Fibroblast of the aortic adventitia (primary cell): Measurements from ENCODE around the gene TNFRSF18. TPM values are rescaled to one million over a fixed set of nuclear protein-coding genes. Genes with fewer than 3 reads are reported as not detected.
"Not testable (repeated sequence)": the region's sequence is repeated elsewhere in the genome, so short reads cannot be mapped to it uniquely, and the experiment has no call there.

ENCODE experiments used
- DNase-seq: peaks from one replicate; pipeline ENCODE4 v3.0.0-alpha.2; 2010; ENCODE audit warnings: low read depth
- H3K4me3 ChIP-seq: 2 replicates; pipeline ENCODE4 v1.5.1; 2011; ENCODE audit warnings: low read depth, mild to moderate bottlenecking, control low read depth, low read length, moderate library complexity
- total RNA-seq: library from RNA; depleted of rRNA; stranded (reverse); fragments of >200 nt; gene quantifications from 2 replicates; pipeline ENCODE4 v1.2.3, GENCODE V29; 2012; ENCODE audit warnings: low replicate concordance
- TF ChIP-seq, protein P1 (sequence below): IDR thresholded peaks from 2 replicates; pipeline ENCODE4 v1.5.1; 2011; ENCODE audit warnings: mild to moderate bottlenecking, low read length, control low read depth, inconsistent platforms; ENCODE audit not compliant: insufficient read depth

Gene TNFRSF18
- total RNA-seq, 1 donor = not detected

DNA sequence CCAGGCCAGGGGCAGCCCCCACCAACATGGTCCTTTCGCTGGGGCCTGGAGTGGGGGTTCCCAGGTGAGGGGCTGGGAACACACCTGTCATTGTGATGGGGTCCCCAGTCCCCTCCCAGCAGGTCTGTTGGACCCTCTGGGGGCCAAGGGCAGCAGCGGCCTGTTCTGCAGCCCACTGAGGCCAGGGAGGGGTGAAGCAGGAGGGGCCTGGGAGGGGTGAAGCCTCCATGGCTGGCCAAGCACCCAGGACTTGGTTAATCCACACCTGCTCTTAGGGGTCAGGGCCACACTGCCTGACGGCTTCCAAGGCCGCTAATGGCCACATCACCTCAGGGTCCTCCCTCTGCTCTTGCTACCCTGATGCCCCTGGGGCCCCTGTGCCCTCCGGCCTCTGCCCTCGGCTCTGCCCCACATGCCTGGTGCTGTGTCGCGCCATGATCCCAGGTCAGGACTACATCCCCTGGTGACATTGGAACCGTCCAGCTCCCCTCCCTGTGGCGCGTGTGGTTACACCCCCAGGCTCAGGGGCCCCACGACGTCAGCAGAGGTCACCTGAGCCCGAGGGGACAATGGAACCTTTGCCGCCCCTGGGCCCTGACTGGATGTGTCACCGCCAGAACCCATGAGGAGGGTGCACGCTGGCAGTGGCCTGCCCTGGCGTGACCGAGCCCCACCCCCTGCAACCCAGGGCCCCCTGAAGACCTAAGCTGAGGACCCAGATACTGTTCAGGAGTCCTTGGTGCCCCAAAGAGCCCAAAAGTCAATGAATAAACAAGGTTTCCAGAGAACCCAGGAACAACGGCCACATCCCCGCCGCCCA, 7.0 kb downstream of the TNFRSF18 start:
- TF ChIP-seq, protein P1, sequence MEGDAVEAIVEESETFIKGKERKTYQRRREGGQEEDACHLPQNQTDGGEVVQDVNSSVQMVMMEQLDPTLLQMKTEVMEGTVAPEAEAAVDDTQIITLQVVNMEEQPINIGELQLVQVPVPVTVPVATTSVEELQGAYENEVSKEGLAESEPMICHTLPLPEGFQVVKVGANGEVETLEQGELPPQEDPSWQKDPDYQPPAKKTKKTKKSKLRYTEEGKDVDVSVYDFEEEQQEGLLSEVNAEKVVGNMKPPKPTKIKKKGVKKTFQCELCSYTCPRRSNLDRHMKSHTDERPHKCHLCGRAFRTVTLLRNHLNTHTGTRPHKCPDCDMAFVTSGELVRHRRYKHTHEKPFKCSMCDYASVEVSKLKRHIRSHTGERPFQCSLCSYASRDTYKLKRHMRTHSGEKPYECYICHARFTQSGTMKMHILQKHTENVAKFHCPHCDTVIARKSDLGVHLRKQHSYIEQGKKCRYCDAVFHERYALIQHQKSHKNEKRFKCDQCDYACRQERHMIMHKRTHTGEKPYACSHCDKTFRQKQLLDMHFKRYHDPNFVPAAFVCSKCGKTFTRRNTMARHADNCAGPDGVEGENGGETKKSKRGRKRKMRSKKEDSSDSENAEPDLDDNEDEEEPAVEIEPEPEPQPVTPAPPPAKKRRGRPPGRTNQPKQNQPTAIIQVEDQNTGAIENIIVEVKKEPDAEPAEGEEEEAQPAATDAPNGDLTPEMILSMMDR = no peak
- H3K4me3 ChIP-seq = no peak overlapping the region

DNA sequence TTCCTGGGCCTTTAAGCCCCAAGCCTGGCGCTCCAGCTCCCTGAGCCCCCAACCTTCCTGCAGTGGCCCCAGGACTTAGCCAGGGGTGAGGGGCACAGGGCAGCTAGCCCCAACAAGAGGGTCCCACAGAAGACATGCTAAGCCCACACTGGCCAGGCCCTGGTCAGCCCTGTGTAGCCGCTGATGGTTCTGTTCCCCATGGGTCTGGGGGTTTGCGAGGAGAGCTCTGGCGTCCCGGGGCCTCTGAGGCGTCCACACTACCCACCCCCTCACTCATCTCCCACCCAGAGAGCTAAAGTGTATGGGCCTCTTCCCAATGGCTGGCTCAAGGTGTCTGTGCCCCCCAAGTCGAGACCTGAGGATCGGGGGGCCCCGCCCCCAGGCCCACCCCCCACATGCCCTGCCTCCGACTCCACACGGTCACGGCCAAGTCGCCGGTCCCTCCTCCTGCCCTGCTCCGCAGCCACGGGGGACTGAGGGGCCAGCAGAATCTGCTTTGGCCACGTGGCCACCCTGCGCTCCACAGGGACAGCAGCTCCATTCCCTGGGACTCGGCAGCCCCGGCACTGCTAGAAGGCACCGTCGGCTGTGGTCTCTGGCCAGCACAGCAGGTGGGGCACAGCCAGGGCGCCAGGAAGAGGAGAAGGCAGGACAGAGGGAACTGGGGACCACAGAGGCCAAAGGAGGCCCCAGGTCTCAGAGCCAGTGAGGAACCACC, 7.8 kb downstream of the TNFRSF18 start:
- no peak for DNase-seq
- TF ChIP-seq, protein P1 = no peak

More for the DNA sequence above, 7.0 kb downstream of the TNFRSF18 start:
- no peak for DNase-seq

DNA sequence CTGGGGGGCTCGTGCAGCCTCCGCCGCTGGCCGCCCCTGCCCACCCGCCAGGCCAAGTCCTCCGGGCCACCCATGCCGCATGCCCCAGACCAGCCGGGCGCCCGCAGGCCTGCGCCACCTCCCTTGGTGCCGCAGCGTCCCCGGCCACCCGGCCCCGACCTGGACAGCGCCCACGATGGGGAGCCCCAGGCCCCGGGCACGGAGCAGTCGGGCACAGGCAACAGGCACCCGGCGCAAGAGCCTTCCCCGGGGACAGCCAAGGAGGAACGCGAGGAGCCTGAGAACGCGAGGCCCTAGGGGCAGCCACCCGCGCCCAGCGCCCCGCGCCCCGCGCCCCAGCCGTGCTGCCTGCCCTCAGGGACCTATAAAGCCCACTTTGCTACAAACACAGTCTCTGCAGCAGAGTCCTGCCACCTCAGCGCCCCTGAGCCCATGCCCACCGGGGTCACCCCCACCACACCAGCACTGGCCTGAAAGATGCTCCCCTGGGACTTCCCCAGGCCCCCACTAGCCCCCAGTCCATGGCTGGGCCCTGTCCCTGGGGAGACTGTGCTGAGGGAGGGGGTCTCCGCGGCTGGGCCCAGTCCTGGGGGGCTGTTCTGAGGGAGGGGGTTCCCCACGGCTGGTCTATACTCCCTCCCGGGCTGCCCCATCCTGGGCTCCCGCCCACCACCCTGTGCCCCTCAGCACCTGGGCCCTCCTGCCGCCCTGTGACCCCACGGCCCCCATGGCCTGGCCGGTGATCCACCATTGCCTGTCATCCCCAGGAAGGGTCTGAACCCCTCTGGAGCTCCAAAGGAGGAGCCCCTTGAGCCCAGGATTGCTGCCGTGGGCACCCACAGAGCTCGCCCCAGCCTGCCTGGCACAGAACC, 8.6 kb downstream of the TNFRSF18 start:
- no peak for DNase-seq
- TF ChIP-seq, protein P1 = no peak
- no peak overlapping the region for H3K4me3 ChIP-seq

More for the DNA sequence above, 7.8 kb downstream of the TNFRSF18 start:
- no peak overlapping the region for H3K4me3 ChIP-seq

DNA sequence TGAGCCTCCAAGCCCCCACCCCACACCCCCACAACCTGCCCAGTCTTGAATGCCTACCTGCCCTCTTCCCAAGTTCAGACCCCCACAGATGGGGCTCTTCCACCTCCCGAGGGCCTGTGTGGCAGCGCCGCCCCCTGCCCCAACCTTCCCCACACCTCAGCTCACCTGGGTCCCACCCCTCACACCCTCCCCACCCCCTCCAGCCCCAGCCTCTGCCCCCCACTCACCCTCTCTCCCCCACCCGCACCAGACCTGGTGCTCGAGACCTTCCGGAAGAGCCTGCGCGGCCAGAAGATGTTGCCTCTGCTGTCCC, 9.2 kb downstream of the TNFRSF18 start:
- DNase-seq = no peak
- no peak overlapping the region for H3K4me3 ChIP-seq
- TF ChIP-seq, protein P1 = no peak

DNA sequence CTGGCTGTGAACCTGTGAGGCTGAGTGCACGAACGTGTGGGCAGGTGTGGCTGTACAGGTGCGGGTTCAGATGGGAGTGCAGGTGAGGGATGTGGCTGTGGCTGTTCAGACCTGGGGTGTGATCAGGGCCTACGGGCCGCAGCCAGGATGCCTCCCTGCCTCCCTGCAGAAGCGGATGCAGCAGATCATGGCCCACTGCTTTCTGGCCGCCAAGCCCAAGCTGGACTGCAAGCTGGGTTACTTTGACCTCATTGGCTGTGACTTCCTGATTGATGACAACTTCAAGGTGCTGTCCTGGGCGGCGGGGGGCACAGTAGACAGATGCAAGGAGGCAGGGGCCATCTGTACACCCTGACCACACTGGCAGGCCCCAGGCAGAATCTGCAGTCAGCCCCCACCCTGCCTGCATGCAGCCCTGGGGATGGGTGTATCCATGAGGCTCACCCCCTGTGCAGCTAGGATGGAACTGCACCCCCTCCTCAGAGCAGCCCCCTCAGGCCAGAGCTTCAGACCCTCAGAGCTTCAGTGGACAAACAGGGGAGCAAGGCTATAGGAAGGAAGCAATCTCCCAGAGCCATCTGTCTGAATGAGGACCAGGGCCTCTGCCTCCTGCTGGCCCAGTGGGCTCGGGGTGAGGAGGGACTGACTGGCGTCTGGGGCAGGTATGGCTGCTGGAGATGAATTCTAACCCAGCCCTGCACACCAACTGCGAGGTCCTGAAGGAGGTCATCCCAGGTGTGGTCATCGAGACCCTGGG, 9.8 kb downstream of the TNFRSF18 start:
- TF ChIP-seq, protein P1 = no peak
- H3K4me3 ChIP-seq = no peak overlapping the region
- DNase-seq = no peak

DNA sequence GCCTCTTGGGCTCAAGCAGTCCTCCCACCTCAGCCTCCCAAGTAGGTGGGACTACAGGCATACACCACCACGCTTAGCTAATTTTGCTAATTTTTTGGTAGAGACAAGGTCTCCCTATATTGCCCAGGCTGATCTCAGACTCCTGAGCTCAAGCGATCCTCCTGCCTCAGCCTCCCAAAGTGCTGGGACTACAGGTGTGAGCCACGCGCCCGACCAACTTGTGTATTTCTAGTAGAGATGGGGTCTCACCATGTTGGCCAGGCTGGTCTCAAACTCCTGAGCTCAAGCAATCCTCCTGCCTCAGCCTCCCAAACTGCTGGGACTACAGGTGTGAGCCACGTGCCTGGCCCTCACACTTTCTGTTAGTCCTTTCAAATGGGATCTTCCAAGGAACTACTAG, 10.7 kb downstream of the TNFRSF18 start:
- H3K4me3 ChIP-seq, DNase-seq: not testable (repeated sequence)
